Activated gamma-delta T cell treated with anti-CD3 and anti-CD28 coated beads, Interleukin-2, amount 50 U/mL, for 16 hours (primary cell): ENCODE results near the gene PPME1.

Experiments used
- DNase-seq: peaks from one replicate; pipeline ENCODE4 v3.0.0-alpha.2; 2020; ENCODE audit warnings: low read depth

PPME1 gene

DNA sequence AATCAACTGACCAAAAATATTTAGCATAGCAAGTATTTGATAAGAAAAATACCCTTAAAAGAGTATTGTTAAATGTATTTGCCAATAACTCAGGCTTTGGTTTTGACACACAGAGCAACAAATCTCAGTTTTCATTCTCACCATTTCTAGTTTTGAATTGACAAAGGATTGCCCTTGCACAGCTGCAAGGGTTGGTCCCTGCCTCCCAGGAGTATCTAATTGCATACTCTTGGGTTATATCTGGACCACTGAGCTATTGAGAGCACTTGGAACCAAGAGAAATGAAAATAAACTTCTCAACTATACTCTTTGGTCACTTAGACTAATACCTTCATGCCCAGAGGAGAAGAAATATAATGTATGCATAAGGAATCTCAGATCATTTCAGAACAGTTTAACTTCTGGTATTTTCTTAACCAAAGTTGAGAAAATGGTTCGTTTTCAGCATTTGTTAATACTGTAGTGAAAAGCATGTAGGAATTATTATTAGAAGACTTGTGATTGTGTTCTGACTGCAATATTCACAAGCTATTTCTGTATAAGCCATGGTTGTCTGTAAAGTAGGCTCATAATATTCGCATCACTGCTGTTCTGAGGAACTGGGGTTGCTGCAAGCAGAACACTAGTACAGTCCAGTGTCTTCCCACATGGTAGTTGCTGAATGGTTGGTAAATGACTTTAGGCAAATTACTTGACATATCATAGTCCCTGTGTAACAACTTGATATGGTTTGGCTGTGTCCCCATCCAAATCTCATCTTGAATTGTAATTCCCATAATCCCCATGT lies 8.2 kb upstream of the PPME1 start:
- no peak for DNase-seq

DNA sequence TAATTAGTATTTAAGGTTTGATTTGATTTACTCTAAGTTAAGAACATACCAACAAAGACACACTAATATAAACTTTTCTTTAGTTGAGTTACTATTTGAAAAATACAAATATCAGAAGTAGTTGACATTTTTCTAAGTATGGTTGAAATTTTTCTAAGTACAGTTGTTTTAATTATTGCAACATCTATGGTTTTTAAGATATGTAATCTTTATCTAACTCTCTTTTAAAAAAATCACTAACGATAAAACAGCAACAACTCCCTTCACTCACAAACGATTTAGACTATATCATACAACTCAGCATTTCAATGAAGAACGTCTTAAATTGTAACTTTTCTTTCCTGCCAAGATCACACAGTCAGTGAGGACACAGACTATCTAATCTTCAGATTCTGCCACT lies 2.3 kb upstream of the PPME1 start:
- DNase-seq, result no peak

DNA sequence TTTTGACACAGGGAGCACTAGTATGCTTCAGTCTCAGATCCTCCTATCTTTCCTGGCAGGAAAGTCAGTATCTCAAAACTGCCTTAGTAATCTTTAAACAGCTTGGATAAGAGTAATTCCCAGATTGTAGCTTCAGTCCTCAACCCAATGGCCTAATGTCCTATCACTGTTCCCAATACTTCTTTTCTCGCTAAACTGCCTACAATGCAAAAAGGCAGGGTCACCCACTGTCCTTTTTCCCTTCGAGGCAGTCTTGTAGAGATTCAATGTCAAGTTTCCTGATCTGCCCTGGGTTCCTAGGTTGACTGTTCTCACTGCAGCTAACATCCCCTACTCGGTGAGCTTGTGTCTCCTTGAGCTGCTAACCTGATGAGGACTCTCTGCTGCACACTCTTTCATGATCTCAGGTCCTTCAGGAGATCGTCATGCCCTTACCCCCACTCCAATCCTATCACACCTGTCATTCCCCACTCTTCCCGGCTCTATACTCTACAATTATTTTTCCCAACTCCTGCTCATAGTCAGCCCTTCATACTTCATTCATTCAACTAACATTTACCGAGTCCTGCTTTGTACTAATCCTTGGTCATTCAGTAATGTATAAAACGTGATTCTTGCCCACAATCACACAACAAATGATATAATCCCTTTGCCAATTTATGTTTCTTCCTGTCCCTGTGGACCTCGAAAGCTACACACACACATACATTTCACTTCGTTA lies 1.2 kb upstream of the PPME1 start:
- DNase-seq, result no peak

DNA sequence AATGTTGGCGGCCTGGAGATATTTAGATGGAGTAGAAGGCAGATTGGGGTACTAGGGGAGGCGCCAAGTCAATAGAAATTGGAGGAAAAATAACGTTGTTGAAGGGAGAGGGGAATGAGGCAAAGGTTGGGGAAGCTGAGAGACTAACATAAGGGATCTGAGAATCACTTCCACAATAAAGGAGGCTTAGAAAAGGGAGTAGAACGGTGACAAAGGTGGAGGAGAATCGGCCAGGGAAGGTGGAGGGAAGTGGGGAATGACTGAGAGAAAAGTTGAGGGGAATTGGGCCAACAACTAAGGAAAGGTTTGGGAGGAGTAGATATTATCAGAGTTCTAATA lies 510 bp downstream of the PPME1 start:
- no peak for DNase-seq

DNA sequence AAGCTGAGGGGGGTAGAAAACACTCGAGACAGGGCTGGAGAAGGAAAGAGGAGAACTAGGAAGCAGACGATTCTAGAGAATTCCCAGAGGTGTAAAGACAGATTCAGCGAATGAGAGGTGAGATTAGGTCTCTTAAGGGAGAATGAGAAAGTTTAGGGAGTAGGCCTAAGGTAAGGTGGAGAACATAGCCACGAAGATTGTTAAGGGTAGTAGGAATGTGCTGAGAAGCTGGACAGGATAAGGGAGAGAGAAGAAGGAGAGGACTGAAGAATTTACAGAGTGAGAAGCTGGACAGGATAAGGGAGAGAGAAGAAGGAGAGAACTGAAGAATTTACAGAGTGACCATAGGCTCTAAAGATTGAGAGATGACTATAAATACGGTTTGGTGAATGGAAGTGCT lies 908 bp downstream of the PPME1 start:
- DNase-seq, result no peak

DNA sequence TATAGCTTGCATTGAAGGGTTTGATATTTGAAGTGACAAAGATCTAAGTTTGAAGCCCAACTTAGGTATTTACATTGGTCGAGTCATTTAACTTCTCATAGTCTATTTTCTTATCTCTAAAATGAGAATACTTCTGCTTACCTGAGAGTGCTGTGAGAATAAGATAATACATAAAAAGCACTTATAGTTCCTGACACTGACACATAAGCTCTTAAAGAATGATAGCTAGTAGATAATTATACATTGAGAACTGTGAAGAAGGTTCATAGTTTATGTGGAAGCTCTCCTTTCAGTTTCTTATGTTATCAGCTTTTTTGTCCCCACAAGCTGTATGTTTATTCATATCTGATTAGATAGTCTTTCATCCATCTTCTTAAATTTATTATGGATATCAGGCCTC lies 4.8 kb downstream of the PPME1 start:
- no peak for DNase-seq

DNA sequence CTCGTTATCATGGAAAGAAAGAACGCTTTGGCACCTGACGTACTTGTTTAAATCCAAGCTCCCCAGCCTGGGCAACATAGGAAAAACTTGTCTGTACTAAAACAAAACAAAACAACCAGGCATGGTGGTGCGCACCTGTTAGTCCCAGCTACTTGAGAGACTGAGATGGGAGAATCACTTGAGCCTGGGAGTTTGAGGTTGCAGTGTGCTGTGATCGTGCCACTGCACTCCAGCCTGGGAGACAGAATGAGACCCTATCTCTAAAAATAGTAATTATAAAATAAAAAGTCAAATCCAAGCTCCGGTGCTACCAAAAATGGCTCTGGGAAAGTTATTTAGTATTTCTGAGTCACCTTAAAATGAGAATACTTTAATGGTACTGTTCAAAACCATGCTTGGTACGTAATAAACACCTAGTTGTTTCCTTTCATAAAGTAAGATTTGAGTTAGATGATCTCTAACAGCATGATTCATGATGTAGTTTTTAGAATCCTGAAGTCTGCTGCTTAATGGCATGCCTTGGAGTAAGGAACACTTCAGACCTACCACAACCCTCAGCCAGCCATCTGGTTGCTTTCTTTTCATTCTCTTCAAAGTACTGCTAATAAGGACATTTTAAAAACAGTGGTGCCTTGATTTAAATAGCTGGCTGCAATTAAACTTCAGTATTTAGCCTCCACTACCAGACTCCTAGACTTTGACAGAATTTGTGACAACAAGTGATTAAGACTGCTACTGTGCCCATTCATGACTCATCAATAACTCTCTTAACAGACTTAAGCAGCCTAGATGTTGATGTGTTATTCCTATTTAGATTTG lies 8.4 kb downstream of the PPME1 start:
- DNase-seq, result no peak

DNA sequence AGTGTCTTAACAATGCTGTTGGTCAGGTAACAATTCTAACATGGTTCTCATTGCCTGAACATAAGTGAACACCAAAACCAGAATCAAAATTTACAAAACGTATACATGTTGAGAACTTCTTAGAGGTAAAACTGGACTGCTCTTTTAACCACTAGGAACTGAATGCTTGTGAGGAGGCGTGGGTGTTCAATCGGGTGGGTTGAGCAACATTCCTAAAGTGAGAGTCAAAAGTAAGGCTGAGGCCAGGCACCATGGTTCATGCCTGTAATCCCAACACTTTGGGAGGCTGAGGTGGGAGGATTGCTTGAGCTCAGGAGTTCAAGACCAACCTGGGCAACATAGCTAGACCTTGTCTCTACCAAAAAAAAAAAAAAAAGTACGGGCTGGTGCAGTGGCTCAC lies 11.5 kb downstream of the PPME1 start:
- DNase-seq, result no peak

DNA sequence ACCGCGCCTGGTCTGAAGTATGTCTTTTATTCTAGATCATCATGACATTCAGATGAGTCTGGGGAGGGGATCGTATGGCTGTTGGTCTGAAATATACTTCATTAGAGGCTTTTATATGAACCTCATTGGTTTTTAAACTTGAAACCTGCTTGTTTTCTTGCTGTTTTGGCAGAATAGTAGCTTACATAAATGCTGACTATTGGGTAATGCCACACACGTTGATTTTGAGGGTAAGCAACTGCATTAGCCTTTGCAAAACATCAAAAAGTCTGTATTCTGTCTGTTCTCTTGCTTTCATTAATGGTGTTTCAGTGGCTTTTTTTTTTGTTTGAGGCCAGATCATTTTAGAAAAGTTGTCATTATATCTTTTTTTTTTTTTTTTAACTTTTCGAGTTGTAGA lies 14.2 kb downstream of the PPME1 start:
- no peak for DNase-seq

DNA sequence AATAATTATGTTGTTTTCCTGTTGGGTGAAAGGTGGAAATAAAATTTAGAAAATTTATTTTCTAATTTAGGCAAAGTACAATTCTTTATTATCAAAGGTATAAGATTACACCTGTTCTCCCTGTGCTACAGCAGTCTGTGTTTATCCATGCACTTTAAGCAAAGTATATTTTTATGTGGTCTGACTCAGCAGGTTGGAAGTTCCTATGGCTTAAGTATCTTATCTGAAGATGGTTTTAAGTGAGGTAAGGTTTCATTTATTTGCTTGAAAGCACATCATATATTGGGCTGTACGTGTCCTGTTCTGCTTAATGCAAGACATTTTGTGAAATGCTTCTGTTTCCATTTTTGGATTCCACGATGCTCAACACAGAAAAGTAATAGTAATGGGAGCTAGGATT lies 14.6 kb downstream of the PPME1 start:
- no peak for DNase-seq

DNA sequence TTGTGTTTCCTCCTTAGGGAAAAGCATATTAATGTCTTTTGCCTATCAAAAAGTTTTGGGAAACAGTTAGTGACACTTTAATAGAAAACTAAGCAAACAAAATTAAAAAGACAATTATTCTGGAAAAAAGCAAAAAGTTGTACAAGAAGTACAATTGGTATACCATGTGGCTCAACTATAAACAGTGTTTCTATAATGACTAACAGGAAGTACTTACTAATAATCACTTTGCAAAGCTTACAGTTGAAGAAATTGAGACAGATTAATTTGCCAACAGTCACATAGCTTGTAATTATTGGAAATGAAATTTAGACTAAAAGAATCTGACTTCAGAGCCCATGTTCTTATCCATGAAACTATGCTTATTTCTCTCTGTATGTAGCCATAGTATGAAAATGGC lies 24.7 kb downstream of the PPME1 start:
- no peak for DNase-seq

DNA sequence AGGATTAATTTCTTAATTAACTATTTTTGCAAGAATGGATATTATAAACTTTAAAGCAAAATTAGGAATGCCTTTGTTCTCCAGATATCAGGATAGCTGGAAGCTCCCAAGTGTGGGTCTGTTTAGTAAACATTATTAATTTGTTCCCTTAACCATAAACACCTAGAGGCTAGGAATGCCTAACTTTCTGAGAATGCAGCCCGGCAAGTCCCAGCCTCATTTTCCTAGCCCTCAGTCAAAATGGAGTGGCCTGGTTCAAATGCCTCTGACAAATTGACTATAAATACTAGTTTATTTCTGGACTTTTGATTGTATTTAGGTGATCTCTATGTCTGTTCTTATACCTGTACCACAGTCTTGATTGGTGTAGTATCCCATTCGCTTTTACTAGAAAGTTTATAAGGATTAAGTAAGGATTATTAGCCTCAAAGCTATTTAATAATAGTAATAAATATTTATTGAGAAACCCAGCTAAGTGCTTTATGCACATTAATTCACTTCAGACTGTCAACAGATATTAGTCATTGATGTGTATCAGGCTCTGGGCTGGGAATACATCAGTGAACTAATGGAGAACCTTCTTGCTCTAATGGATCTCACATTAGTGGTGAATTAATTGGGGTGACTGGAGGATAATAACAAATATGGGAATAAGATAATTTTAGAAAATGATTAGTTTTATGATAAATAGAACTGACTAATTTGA lies 25.8 kb downstream of the PPME1 start:
- DNase-seq, result no peak

DNA sequence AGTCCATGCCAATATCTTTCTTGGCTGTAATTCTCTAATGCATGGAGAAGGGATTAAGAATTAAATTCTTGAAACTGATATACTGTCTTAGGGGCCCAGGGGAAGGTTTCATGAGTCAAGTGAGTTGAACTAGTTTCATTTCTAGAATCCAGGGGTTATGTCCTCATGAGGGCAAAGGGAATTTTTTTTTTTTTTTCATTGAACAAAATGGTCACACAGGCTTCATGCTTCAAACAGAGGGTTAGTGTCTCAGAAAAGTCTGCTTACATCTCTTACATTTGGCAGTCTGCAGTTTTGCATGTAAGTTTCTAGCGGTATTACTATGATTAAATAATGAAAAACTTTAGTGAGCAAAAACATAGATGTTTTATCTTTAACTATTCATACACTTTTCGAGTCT lies 32.9 kb downstream of the PPME1 start:
- DNase-seq, result no peak

DNA sequence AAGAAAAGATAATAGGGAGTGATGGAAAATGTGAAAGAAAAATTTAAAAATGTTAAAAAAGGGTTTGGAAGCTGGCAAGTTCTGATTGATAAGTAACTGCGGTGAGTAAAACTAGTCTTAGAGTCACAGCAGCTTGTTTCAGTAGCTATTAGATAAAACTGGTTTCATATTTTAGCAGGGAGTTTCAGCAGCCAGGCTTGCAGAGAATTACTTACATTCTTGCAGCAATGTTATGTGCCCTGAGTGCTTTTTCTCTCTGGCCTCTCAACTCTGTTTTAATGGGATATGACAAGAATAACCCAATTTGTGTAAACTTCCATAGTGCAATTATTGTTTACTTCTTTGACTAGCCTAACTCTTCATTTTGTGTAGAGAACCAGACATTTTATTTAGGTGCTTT lies 33.6 kb downstream of the PPME1 start:
- no peak for DNase-seq

DNA sequence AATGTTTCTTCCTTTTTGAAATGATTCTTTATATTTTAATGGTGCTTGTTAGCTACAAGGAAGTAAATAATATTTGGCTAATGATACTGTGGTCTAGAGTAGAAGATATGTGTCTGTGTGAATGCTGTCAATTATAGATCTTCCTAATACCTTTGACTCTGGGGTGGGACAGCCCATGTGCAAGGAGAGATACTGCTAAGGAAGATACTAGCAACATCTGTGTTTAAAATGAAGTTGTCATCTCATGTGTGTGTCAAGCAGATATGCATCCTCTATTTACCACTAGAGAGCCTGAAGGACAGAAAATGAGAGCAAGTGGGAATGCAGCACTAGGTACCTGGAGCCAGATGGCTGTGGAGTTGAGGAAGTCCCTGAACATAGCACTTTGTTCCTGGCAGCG lies 34.1 kb downstream of the PPME1 start:
- DNase-seq, result no peak

DNA sequence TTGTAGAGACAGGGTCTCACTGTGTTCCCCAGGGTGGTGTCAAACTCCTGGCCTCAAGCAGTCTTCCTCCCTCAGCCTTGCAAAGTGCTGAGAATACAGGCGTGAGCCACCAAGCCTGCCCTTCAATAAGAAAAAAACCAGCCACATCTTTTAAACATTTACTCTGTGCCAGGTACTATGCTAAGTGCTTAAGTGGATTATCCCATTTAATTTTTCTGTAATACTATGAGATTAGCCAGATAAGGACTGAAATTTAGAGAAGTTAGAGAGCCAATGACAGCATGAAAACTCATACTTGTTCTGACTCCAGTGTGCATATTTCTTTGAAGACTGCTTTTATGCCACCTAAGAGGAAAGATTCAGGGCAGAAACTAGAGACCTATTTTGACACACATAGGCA lies 35.7 kb downstream of the PPME1 start:
- no peak for DNase-seq

DNA sequence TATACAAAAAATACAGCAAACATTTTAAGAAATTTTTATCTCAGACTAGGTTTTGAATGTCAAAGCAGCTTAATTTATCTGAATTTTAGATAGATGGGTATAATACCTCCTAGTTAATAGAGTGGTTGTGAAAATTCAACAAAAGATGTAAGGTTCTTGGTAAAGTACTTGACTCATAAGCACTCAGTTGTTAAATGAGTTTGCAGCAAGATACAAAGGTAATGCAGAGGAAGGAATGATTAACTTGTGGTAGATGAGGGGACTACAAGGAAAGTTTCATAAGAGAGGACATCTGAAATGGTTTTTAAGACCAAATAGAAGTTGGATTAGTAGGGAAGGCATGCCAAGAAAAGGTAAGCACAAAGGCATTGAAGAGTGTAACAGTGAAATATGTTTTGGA lies 37.4 kb downstream of the PPME1 start:
- no peak for DNase-seq

DNA sequence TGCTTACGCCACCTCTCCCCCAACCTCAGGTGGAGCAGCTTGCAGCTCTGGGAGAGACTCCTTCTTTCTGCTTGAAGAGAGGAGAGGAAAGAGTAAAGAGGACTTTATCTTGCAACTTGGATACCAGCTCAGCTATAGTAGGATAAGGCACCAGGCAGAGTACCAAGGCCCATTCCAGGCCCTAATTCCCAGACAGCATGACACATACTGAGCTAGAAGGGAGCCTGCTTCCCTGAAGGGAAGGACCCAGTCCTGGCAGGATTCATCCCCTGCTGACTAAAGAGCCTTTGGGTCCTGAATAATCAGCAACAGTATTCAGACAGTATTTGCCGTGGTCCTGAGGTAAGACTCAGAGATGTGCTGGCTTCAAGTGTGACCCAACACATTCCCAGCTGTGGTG lies 41.4 kb downstream of the PPME1 start:
- DNase-seq, result no peak

DNA sequence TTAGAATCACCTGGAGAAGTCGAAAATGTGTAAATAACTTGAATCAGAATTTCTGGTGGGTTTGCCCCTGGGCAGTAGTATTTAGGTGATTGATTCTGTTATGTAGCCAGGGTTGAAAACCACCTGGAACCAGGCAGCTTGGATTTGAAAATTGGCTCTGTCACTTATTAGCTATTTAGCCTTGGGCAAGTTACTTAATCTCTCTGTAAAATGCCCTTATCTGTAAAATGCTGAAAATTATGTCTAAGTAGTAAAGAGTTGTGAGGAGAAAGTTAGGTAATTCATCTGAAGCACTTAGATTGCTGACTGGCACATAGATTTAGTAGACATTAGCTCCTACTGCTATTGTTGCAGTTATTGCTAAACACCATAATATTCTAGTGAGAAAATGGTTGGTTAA lies 49.3 kb downstream of the PPME1 start:
- DNase-seq, result no peak

DNA sequence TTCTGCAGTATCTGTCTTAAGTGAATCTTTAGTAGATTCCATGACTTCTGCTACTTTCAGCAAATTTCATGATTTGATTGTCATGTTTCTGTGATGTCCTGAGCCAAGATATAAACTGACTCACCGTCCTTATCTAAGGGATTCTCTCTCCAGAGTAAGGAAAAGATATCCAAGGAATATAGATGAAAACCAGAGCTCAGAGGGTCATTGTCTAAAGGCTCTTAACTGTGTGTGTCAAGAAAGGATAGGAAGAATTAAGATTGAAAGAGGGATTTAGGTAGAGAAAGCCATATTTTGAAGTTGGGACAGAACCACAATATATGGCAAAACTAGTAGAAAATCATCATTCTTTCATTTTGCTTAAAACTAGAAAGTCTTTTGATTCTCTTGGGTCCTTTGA lies 50.7 kb downstream of the PPME1 start:
- no peak for DNase-seq

DNA sequence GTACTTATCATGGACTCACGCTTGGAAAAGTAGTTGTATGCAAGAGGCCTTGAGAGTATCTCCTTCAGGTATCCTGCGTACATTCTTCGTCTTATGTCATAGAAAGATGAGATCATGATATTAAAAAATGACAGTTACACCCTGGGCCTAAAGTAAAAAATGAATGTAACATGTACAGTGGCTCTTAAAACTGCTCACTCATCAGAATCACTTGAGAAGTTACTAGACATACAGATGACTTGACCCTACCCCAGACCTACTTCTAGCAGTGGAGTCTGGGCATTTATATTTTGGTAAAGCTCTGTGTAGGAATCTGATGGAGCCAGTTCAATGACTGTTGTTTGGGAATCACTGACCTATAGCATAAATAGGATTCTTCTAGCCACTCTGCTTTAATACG lies 54.5 kb downstream of the PPME1 start:
- DNase-seq, result no peak

DNA sequence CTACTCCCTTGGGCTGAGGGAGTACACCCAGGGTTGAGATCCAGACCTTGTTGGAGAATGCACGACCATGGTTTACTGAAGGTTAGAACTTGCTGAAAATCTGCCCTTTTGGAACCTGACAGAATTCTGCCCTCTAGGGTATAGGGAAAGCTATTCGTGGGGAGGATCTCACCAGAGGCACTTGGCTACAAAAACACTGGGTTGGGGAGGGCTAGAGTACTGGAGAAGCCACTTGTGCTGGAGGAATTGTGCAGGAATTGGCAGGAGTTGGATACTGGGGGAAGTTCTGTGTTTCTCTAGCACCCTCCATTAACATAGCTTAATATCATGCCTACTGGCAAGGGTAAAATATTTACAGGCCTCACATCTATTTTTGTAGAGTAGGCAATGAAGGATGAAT lies 55.8 kb downstream of the PPME1 start:
- no peak for DNase-seq
